H9 (cell line): ENCODE measurements around the gene SHMT2. TPM values are rescaled to one million over a fixed set of nuclear protein-coding genes. Genes with fewer than 3 reads are reported as not detected.

Experiments used
- DNase-seq: peaks from one replicate; pipeline ENCODE4 v3.0.0-alpha.2; 2017
- H2AFZ ChIP-seq: one replicate; pipeline ENCODE4 v1.6.1; 2013; ENCODE audit warnings: mild to moderate bottlenecking, low read length, control low read depth, moderate library complexity
- H2AK5ac ChIP-seq: 2 replicates; pipeline ENCODE4 v1.6.1; 2013; ENCODE audit warnings: low read length, control low read depth, mixed read lengths; ENCODE audit not compliant: insufficient read length
- H2BK120ac ChIP-seq: one replicate; pipeline ENCODE4 v1.6.1; 2013; ENCODE audit warnings: low read depth, mild to moderate bottlenecking, low read length, control low read depth, inconsistent platforms; ENCODE audit not compliant: poor library complexity, severe bottlenecking
- H2BK12ac ChIP-seq: 2 replicates; pipeline ENCODE4 v1.6.1; 2013; ENCODE audit warnings: low read length, control low read depth, mixed read lengths, low read depth; ENCODE audit not compliant: insufficient read length
- H2BK15ac ChIP-seq: 2 replicates; pipeline ENCODE4 v1.6.1; 2013; ENCODE audit warnings: low read depth, low read length, control low read depth
- H2BK20ac ChIP-seq: one replicate; pipeline ENCODE4 v1.6.1; 2013; ENCODE audit warnings: low read depth, mild to moderate bottlenecking, low read length, control low read depth, inconsistent platforms; ENCODE audit not compliant: poor library complexity, severe bottlenecking
- H2BK5ac ChIP-seq: 2 replicates; pipeline ENCODE4 v1.6.1; 2013; ENCODE audit warnings: low read length, control low read depth, mixed read lengths; ENCODE audit not compliant: insufficient read length
- H3K14ac ChIP-seq: 2 replicates; pipeline ENCODE4 v1.6.1; 2013; ENCODE audit warnings: low read length, control low read depth; ENCODE audit not compliant: insufficient read depth
- H3K18ac ChIP-seq: 2 replicates; pipeline ENCODE4 v1.6.1; 2013; ENCODE audit warnings: low read depth, mild to moderate bottlenecking, mixed read lengths, low read length, control low read depth; ENCODE audit not compliant: insufficient read length
- H3K23ac ChIP-seq: 2 replicates; pipeline ENCODE4 v1.6.1; 2013; ENCODE audit warnings: low read length, control low read depth, mixed read lengths, low read depth; ENCODE audit not compliant: insufficient read length
- H3K23me2 ChIP-seq: 2 replicates; pipeline ENCODE4 v1.6.1; 2013; ENCODE audit warnings: low read depth, mild to moderate bottlenecking, mixed read lengths, low read length, control low read depth; ENCODE audit not compliant: insufficient read length, poor library complexity, severe bottlenecking
- H3K27ac ChIP-seq: 2 replicates; pipeline ENCODE4 v1.5.1; 2013; ENCODE audit warnings: low read length, control low read depth, mixed read lengths, low read depth; ENCODE audit not compliant: insufficient read length
- H3K27me3 ChIP-seq: 2 replicates; pipeline ENCODE4 v1.6.1; 2013; ENCODE audit warnings: low read length, control low read depth, inconsistent platforms; ENCODE audit not compliant: insufficient read depth
- H3K4ac ChIP-seq: 2 replicates; pipeline ENCODE4 v1.6.1; 2013; ENCODE audit warnings: low read depth, mild to moderate bottlenecking, control low read depth, inconsistent platforms, low read length, moderate library complexity
- H3K4me1 ChIP-seq: 2 replicates; pipeline ENCODE4 v1.6.1; 2013; ENCODE audit warnings: low read length, control low read depth, inconsistent platforms; ENCODE audit not compliant: insufficient read depth
- H3K4me2 ChIP-seq: 2 replicates; pipeline ENCODE4 v1.6.1; 2013; ENCODE audit warnings: low read length, control low read depth, mixed read lengths; ENCODE audit not compliant: insufficient read length, insufficient read depth
- H3K56ac ChIP-seq: 2 replicates; pipeline ENCODE4 v1.6.1; 2013; ENCODE audit warnings: low read depth, mild to moderate bottlenecking, mixed read lengths, low read length, control low read depth; ENCODE audit not compliant: insufficient read length
- H3K79me1 ChIP-seq: 2 replicates; pipeline ENCODE4 v1.6.1; 2013; ENCODE audit warnings: low read depth, mild to moderate bottlenecking, moderate library complexity, low read length, control low read depth, inconsistent platforms; ENCODE audit not compliant: insufficient read depth, poor library complexity, severe bottlenecking
- H3K79me2 ChIP-seq: 2 replicates; pipeline ENCODE4 v1.6.1; 2013; ENCODE audit warnings: low read length, control low read depth, inconsistent platforms; ENCODE audit not compliant: insufficient read depth
- H3K9ac ChIP-seq: 2 replicates; pipeline ENCODE4 v1.6.1; 2013; ENCODE audit warnings: low read length, control low read depth, mixed read lengths; ENCODE audit not compliant: insufficient read length; ENCODE audit errors: extremely low read depth
- H3K9me3 ChIP-seq: one replicate; pipeline ENCODE4 v1.6.1; 2013; ENCODE audit warnings: low read depth, low read length, inconsistent platforms; ENCODE audit not compliant: control insufficient read depth
- H3T11ph ChIP-seq: one replicate; pipeline ENCODE4 v1.6.1; 2013; ENCODE audit warnings: mild to moderate bottlenecking, low read length, control low read depth, inconsistent platforms
- H4K20me1 ChIP-seq: one replicate; pipeline ENCODE4 v1.6.1; 2013; ENCODE audit not compliant: control insufficient read depth, insufficient read length, insufficient read depth
- H4K5ac ChIP-seq: 2 replicates; pipeline ENCODE4 v1.6.1; 2013; ENCODE audit warnings: low read depth, mild to moderate bottlenecking, mixed read lengths, low read length, control low read depth; ENCODE audit not compliant: insufficient read length
- H4K8ac ChIP-seq: replicated peaks from 2 replicates; pipeline ENCODE4 v1.6.1; 2013; ENCODE audit warnings: low read length, control low read depth, mixed read lengths, low read depth; ENCODE audit not compliant: insufficient read length
- H4K91ac ChIP-seq: 2 replicates; pipeline ENCODE4 v1.6.1; 2013; ENCODE audit warnings: low read depth, mild to moderate bottlenecking, moderate library complexity, mixed read lengths, low read length, control low read depth; ENCODE audit not compliant: insufficient read length
- H3K27ac Mint-ChIP-seq, 3 experiments: 2 replicates in 2 of 3; 3 replicates in 1 of 3; pipeline ENCODE4 v1.8.0; 2020 to 2021; ENCODE audit warnings: mixed read lengths in 3 of 3, mild to moderate bottlenecking in 1 of 3, moderate library complexity in 1 of 3
- H3K27me3 Mint-ChIP-seq: 2 replicates; pipeline ENCODE4 v1.8.0; 2021; ENCODE audit warnings: low read depth, mild to moderate bottlenecking, moderate library complexity, mixed read lengths
- H3K36me3 Mint-ChIP-seq, 3 experiments: 2 replicates in 2 of 3; 3 replicates in 1 of 3; pipeline ENCODE4 v1.8.0; 2020 to 2021; ENCODE audit warnings: low read depth in 3 of 3, mixed read lengths in 3 of 3; ENCODE audit not compliant: insufficient read depth in 1 of 3
- H3K4me1 Mint-ChIP-seq, 2 experiments: 2 replicates each; pipeline ENCODE4 v1.8.0; 2020; ENCODE audit warnings: mixed read lengths in 2 of 2
- H3K4me3 Mint-ChIP-seq, 2 experiments: 2 replicates in 1 of 2; 3 replicates in 1 of 2; pipeline ENCODE4 v1.8.0; 2020 to 2021; ENCODE audit warnings: mild to moderate bottlenecking in 2 of 2, mixed read lengths in 2 of 2, moderate library complexity in 1 of 2
- H3K9me3 Mint-ChIP-seq, 2 experiments: 2 replicates in 1 of 2; 3 replicates in 1 of 2; pipeline ENCODE4 v1.8.0; 2020; ENCODE audit warnings: mild to moderate bottlenecking in 2 of 2, mixed read lengths in 2 of 2, moderate library complexity in 1 of 2
- CTCF ChIP-seq: fragments of 200-600 bp; sonication (generic); conservative IDR thresholded peaks from 3 replicates; pipeline ENCODE4 v1.8.0; 2021; ENCODE audit warnings: antibody characterized with exemption, mild to moderate bottlenecking
- WGBS: extraction: QIAGEN DNeasy Blood & Tissue Kit; methylation state at CpG from one replicate; pipeline ENCODE4 v1.1.7; 2013; ENCODE audit warnings: missing lambda C conversion rate, low lambda C conversion rate, mixed read lengths; ENCODE audit not compliant: insufficient read length; ENCODE audit errors: extremely low coverage; 5-methylcytosine and 5-hydroxymethylcytosine counted together
- total RNA-seq: library from RNA; stranded (reverse); gene quantifications from 2 replicates; pipeline ENCODE4 v1.2.1, GENCODE V29; 2021

SHMT2 gene
- total RNA-seq, 1 experiment from 2014 or later: 260 TPM

DNA sequence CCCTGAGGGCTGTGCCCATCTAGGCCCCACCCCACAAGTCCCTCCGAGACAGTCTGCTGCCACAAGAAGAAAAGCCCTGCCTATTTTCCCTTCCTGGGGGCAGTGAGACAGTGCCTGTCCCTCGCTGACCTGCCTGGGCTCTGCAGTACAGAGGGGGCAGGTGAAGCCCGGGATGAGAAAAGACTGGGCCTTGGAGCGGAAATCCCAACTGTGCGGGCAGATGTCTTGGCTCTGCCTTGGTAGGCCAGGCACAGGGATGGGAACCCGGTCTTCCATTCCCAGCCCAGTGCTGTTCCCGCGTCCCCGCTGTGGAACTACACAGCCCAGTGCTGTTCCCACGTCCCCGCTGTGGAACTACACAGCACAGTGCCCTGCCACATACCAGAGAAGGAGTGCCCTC, 25.7 kb upstream of the SHMT2 start:
- Histone ChIP-seq H3K23ac (no peak overlapping the region), H3K23me2 (no peaks in the 10 kb centered on the region), H2AK5ac (no peak overlapping the region), H4K91ac (no peak overlapping the region), H3K4ac (no peak overlapping the region), H2BK15ac (no peak overlapping the region), H3K14ac (no peak overlapping the region), H2BK120ac (no peak overlapping the region), H3K4me2 (no peak overlapping the region), H2AFZ (no peak overlapping the region), H3K4me1 (no peaks in the 10 kb centered on the region), H3K79me2 (no peaks in the 10 kb centered on the region), H3K27me3 (no peaks in the 10 kb centered on the region), H3K56ac (no peak overlapping the region), H4K5ac (no peak overlapping the region), H3K79me1 (no peaks in the 10 kb centered on the region), H4K20me1 (no peaks in the 10 kb centered on the region), H3K9me3 (no peaks in the 10 kb centered on the region), H2BK20ac (no peak overlapping the region), H3K18ac (no peak overlapping the region), H3T11ph (no peak overlapping the region), H2BK5ac (no peak overlapping the region), H2BK12ac (no peak overlapping the region), H4K8ac (no peak overlapping the region), H3K27ac (no peak overlapping the region), H3K9ac (no peak overlapping the region)
- WGBS: no CpG with 5 or more reads among the region's 11 CpGs
- Mint-ChIP-seq H3K9me3 (no peaks in the 10 kb centered on the region), H3K36me3 (peaks cover 40 to 91% (median 87%) of the 10 kb centered on the region in 3 experiments), H3K27ac (no peak overlapping the region), H3K4me3 (no peak overlapping the region), H3K4me1 (no peaks in the 10 kb centered on the region), H3K27me3 (no peaks in the 10 kb centered on the region)
- no peak for DNase-seq
- no peak for TF ChIP-seq CTCF
